Measurements from ENCODE around the gene TBC1D14. TPM values are rescaled to one million over a fixed set of nuclear protein-coding genes. Genes with fewer than 3 reads are reported as not detected.

Gene TBC1D14
- total RNA-seq, 1 donor = 42.3 TPM

DNA sequence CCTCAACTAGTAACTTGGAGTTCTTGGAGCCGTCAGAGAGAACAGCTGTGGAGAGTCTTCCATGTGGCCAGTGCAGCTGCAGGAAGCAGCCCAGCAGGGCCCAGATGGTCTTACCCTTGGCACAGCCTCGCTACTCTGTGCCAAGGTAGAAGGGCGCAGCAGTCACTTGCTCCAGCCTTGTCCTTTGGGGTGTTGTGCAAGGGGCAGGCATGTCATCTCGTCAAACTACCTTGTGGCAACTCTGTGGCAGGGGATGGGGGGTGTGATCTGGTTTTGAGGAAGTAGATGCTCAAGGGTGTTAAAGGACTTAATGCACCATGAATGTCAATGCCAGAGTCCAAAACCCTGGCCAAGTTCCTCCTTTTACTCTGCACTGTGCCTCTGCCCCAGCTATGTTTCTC is 34.2 kb upstream of the TBC1D14 start:
- TF ChIP-seq, protein P1, sequence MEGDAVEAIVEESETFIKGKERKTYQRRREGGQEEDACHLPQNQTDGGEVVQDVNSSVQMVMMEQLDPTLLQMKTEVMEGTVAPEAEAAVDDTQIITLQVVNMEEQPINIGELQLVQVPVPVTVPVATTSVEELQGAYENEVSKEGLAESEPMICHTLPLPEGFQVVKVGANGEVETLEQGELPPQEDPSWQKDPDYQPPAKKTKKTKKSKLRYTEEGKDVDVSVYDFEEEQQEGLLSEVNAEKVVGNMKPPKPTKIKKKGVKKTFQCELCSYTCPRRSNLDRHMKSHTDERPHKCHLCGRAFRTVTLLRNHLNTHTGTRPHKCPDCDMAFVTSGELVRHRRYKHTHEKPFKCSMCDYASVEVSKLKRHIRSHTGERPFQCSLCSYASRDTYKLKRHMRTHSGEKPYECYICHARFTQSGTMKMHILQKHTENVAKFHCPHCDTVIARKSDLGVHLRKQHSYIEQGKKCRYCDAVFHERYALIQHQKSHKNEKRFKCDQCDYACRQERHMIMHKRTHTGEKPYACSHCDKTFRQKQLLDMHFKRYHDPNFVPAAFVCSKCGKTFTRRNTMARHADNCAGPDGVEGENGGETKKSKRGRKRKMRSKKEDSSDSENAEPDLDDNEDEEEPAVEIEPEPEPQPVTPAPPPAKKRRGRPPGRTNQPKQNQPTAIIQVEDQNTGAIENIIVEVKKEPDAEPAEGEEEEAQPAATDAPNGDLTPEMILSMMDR (IDR thresholded peaks at IDR 0.05; ENCODE audit: insufficient read depth, low read depth, low read length) = no peak
- no peak overlapping the region for H3K4me3 ChIP-seq (ENCODE audit: low read depth, low read length)
- DNase-seq (ENCODE audit: low read depth) = no peak

GRCh38 chr4:6876440-6876839 is 33.2 kb upstream of the TBC1D14 start:
- H3K4me3 ChIP-seq (ENCODE audit: low read depth, low read length) = no peak overlapping the region
- TF ChIP-seq, protein P1 (IDR thresholded peaks at IDR 0.05; ENCODE audit: insufficient read depth, low read depth, low read length) = no peak
- DNase-seq (ENCODE audit: low read depth) = no peak

GRCh38 chr4:6877067-6877466 is 32.6 kb upstream of the TBC1D14 start:
- H3K4me3 ChIP-seq (ENCODE audit: low read depth, low read length) = no peak overlapping the region
- TF ChIP-seq, protein P1 (IDR thresholded peaks at IDR 0.05; ENCODE audit: insufficient read depth, low read depth, low read length) = no peak
- no peak for DNase-seq (ENCODE audit: low read depth)

DNA sequence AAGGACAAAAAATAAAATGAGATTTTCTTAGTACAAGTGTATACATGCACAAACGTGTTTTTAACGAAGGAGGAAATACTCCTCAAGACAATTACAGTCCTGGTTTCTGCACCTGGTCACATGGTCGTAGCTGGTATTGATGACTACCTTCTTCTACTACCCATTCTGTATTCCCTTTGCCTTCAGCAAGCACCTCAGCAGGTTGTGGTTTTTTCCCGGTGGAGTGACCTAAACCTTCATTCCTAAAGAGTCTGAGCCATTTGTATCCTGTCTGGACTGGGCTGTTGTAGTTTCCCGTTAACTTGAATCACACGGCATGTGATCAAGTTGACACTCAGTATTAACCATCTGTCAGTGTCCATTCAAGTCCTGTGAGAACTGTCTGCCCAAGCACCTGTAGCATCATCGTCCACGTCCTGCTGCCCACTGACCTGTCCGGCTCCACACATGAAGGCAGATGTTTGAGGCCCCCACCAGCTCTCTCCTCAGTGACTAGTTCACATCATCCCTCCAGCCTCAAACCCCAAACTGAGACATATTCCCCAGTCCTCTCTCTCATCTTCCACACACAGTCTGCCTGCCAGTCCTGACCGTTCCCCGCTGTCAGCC is 31.1 kb upstream of the TBC1D14 start:
- TF ChIP-seq, protein P1 (IDR thresholded peaks at IDR 0.05; ENCODE audit: insufficient read depth, low read depth, low read length) = no peak
- H3K4me3 ChIP-seq (ENCODE audit: low read depth, low read length) = no peak overlapping the region
- DNase-seq (ENCODE audit: low read depth) = no peak

GRCh38 chr4:6880691-6881090 is 28.9 kb upstream of the TBC1D14 start:
- H3K4me3 ChIP-seq (ENCODE audit: low read depth, low read length) = no peak overlapping the region
- DNase-seq (ENCODE audit: low read depth) = no peak
- TF ChIP-seq, protein P1 (IDR thresholded peaks at IDR 0.05; ENCODE audit: insufficient read depth, low read depth, low read length) = no peak

- no peak overlapping the region for H3K4me3 ChIP-seq (ENCODE audit: low read depth, low read length)
- TF ChIP-seq, protein P1 (IDR thresholded peaks at IDR 0.05; ENCODE audit: insufficient read depth, low read depth, low read length) = no peak
- no peak for DNase-seq (ENCODE audit: low read depth)
These were observed 27.7 kb upstream of the TBC1D14 start for GRCh38 chr4:6881908-6882307.

- TF ChIP-seq, protein P1 (IDR thresholded peaks at IDR 0.05; ENCODE audit: insufficient read depth, low read depth, low read length) = no peak
- H3K4me3 ChIP-seq (ENCODE audit: low read depth, low read length) = no peak overlapping the region
- DNase-seq (ENCODE audit: low read depth) = peak; percentile 68
These were observed 25.2 kb upstream of the TBC1D14 start for GRCh38 chr4:6884341-6884870.

All from fibroblast of villous mesenchyme (primary cell).